Fibroblast of skin of left quadriceps (primary cell): ENCODE measurements around the gene ABHD12B.
"Not testable (repeated sequence)": the region's sequence is repeated elsewhere in the genome, so short reads cannot be mapped to it uniquely, and the experiment has no call there.

ENCODE experiments used
- DNase-seq, 2 experiments: peaks; one replicate each; pipeline ENCODE4 v3.0.0-alpha.2; 2013; ENCODE audit warnings: low read depth in 2 of 2

The ABHD12B gene

GRCh38 chr14:50935126-50936015, 63.5 kb downstream of the ABHD12B start:
- DNase-seq = no peak

GRCh38 chr14:50936016-50936340, 64.1 kb downstream of the ABHD12B start:
- DNase-seq = no peak

GRCh38 chr14:50936882-50937281, 65.0 kb downstream of the ABHD12B start:
- no peak for DNase-seq

- no peak for DNase-seq
Observed at GRCh38 chr14:50937325-50937724, 65.5 kb downstream of the ABHD12B start.

GRCh38 chr14:50937800-50938199, 65.9 kb downstream of the ABHD12B start:
- no peak for DNase-seq

GRCh38 chr14:50941151-50941550, 69.3 kb downstream of the ABHD12B start:
- DNase-seq = no peak

GRCh38 chr14:50941638-50942037, 69.8 kb downstream of the ABHD12B start:
- not testable (repeated sequence) for DNase-seq

GRCh38 chr14:50943261-50943942, 71.5 kb downstream of the ABHD12B start:
- no peak for DNase-seq

- DNase-seq = no peak
Observed at GRCh38 chr14:50943943-50944646, 72.2 kb downstream of the ABHD12B start, which contains the start of gene PYGL. Gene PYGL (minus strand): TSS chr14:50944483. CDS start chr14:50944403, 80 bp downstream.

- no peak for DNase-seq
Observed at GRCh38 chr14:50944647-50945413, 73.0 kb downstream of the ABHD12B start.

GRCh38 chr14:50946234-50946935, 74.5 kb downstream of the ABHD12B start:
- DNase-seq = no peak

- no peak for DNase-seq
Observed at GRCh38 chr14:50947446-50947845, 75.6 kb downstream of the ABHD12B start.

- no peak for DNase-seq
Observed at GRCh38 chr14:50948205-50948604, 76.4 kb downstream of the ABHD12B start.

- DNase-seq = no peak
Observed at GRCh38 chr14:50951032-50951431, 79.2 kb downstream of the ABHD12B start.

- DNase-seq = no peak
Observed at GRCh38 chr14:50953502-50953901, 81.6 kb downstream of the ABHD12B start.
